HL-60 (cell line): ENCODE measurements around the gene APOE.

Source experiments
- POLR2AphosphoS5 ChIP-seq: IDR thresholded peaks from 2 replicates; pipeline ENCODE4 v1.6.1; 2012; ENCODE audit warnings: low read depth
- TF ChIP-seq, protein P1 (sequence below): IDR thresholded peaks from one replicate; pipeline ENCODE4 v1.5.1; 2011; ENCODE audit warnings: low read length, control low read depth, inconsistent platforms; ENCODE audit not compliant: insufficient read depth

DNA sequence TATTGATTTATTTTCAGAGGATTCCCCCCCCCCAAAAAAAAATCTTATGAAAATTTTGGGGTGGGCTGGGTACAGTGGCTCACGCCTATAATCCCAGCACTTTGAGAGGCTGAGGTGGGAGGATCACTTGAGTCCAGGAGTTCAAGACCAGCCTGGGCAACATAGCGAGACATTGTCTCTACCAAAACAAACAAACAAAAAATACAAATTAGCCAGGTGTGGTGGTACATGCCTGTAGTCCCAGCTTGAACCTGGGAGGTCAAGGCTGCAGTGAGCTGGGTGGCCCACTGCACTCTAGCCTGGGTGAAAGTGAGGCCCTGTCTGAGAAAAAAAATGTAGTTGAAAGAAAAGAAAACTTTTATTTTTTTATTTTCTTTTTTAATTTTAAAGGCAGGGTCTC, 41.6 kb upstream of the APOE start:
- TF ChIP-seq, protein P1, sequence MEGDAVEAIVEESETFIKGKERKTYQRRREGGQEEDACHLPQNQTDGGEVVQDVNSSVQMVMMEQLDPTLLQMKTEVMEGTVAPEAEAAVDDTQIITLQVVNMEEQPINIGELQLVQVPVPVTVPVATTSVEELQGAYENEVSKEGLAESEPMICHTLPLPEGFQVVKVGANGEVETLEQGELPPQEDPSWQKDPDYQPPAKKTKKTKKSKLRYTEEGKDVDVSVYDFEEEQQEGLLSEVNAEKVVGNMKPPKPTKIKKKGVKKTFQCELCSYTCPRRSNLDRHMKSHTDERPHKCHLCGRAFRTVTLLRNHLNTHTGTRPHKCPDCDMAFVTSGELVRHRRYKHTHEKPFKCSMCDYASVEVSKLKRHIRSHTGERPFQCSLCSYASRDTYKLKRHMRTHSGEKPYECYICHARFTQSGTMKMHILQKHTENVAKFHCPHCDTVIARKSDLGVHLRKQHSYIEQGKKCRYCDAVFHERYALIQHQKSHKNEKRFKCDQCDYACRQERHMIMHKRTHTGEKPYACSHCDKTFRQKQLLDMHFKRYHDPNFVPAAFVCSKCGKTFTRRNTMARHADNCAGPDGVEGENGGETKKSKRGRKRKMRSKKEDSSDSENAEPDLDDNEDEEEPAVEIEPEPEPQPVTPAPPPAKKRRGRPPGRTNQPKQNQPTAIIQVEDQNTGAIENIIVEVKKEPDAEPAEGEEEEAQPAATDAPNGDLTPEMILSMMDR, result no peak
- no peak for TF ChIP-seq POLR2AphosphoS5
